SK-N-SH treated with all-trans-retinoic acid at 6 μM for 48 hours (cell line): Measurements from ENCODE around the gene KCTD13.

ENCODE experiments used
- ATAC-seq: fragments of 200-7000 bp; cut with Tn5 transposase; 3 replicates; pipeline ENCODE4 v1.9.1; 2020; ENCODE audit warnings: mild to moderate bottlenecking, moderate library complexity
- CSDC2 ChIP-seq: fragments of 250-450 bp; sonication (Bioruptor Pico); IDR thresholded peaks from 2 replicates; pipeline ENCODE4 v1.5.0; 2020; ENCODE audit warnings: mild to moderate bottlenecking, moderate library complexity
- GLIS3 ChIP-seq: fragments of 250-450 bp; sonication (Bioruptor Pico); IDR thresholded peaks from 2 replicates; pipeline ENCODE4 v1.5.0; 2020; ENCODE audit warnings: mild to moderate bottlenecking, moderate library complexity
- ISL1 ChIP-seq: fragments of 250-450 bp; sonication (Bioruptor Pico); IDR thresholded peaks from 2 replicates; pipeline ENCODE4 v2.1.2; 2022; ENCODE audit warnings: mild to moderate bottlenecking, moderate library complexity
- OSR1 ChIP-seq: fragments of 250-450 bp; sonication (Bioruptor Pico); IDR thresholded peaks from 2 replicates; pipeline ENCODE4 v1.8.0; 2022; ENCODE audit warnings: moderate library complexity, mild to moderate bottlenecking, inconsistent platforms
- SNAI2 ChIP-seq: fragments of 250-450 bp; sonication (Bioruptor Pico); IDR thresholded peaks from 2 replicates; pipeline ENCODE4 v1.5.0; 2020; ENCODE audit warnings: mild to moderate bottlenecking, moderate library complexity
- ZC3H10 ChIP-seq: fragments of 250-450 bp; sonication (Bioruptor Pico); IDR thresholded peaks from 2 replicates; pipeline ENCODE4 v1.5.1; 2021; ENCODE audit warnings: mild to moderate bottlenecking, moderate library complexity
- ZFP30 ChIP-seq: fragments of 450-650 bp; formaldehyde crosslinking; IDR thresholded peaks from 2 replicates; pipeline ENCODE4 v1.5.0; 2022; ENCODE audit warnings: mild to moderate bottlenecking, moderate library complexity
- ZNF8 ChIP-seq: fragments of 450-650 bp; formaldehyde crosslinking; IDR thresholded peaks from 2 replicates; pipeline ENCODE4 v1.5.0; 2020; ENCODE audit warnings: mild to moderate bottlenecking, moderate library complexity
- TF ChIP-seq, protein P1 (sequence below): fragments of 250-450 bp; sonication (Bioruptor Pico); IDR thresholded peaks from 2 replicates; pipeline ENCODE4 v1.8.0; 2021; ENCODE audit warnings: low read depth, mild to moderate bottlenecking, moderate library complexity, borderline replicate concordance
- TF ChIP-seq, protein P2 (sequence below): fragments of 250-450 bp; sonication (Bioruptor Pico); IDR thresholded peaks from 2 replicates; pipeline ENCODE4 v1.5.0; 2020; ENCODE audit warnings: mild to moderate bottlenecking, moderate library complexity
- TF ChIP-seq, protein P3 (sequence below): fragments of 250-450 bp; sonication (Bioruptor Pico); IDR thresholded peaks from 2 replicates; pipeline ENCODE4 v1.8.0; 2020; ENCODE audit warnings: mild to moderate bottlenecking, moderate library complexity, borderline replicate concordance
- TF ChIP-seq, protein P4 (sequence below): fragments of 250-450 bp; sonication (Bioruptor Pico); IDR thresholded peaks from 2 replicates; pipeline ENCODE4 v1.5.1; 2020; ENCODE audit warnings: low read depth, mild to moderate bottlenecking, moderate library complexity

KCTD13 gene

DNA sequence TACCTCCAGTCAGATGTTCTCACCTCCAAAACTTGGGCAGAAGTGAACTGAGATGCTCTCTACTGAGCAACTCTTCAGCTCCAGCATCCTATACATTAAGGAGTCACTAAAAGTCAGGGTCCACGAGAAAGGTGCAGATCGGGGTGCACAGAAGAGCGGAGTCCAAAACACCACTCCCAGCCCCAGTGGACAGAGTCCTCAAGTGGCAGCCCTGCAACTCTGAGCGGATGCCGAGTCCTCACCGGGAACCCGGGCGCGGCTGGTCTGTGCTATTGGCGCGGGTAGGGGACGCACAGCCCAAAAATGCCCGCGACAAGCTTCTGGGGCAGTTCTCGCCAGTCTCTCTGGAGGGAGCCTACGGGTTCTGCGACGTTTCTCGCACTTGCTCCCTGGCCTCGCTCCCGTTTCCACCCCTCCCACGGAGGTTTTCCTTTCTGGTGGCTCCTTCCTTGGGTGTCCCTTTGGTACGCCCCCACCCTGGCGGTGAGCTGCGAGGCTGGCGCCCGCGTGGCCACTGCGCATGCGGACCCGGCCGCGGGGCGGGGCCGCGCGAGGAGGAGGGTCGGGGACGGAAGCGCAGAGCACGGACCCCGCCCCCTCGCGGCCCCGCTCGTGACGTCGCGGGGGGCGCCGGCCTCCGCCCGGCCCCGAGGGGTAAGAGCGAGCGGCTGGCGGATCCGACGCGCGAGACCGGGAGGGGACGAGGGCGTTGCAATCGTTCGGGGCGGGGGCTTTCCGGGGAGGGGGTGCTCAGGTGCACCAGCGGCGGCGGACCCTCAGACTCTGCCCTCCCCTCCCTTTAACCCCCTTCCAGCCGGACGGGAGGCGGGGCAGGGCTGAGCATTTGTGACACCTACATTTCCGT lies 35.7 kb upstream of the KCTD13 start, which contains the start of gene TMEM219:
TMEM219 (plus strand) TSS at position 601 of the 865 bp plus-strand sequence. CDS start 1,065 bp downstream, outside the sequence.
- peak; percentile 95 for ATAC-seq
- TF ChIP-seq, protein P1, sequence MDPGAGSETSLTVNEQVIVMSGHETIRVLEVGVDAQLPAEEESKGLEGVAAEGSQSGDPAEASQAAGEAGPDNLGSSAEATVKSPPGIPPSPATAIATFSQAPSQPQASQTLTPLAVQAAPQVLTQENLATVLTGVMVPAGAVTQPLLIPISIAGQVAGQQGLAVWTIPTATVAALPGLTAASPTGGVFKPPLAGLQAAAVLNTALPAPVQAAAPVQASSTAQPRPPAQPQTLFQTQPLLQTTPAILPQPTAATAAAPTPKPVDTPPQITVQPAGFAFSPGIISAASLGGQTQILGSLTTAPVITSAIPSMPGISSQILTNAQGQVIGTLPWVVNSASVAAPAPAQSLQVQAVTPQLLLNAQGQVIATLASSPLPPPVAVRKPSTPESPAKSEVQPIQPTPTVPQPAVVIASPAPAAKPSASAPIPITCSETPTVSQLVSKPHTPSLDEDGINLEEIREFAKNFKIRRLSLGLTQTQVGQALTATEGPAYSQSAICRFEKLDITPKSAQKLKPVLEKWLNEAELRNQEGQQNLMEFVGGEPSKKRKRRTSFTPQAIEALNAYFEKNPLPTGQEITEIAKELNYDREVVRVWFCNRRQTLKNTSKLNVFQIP (CRISPR knock-in tag), result no peak
- TF ChIP-seq ZNF8 (peak; percentile 67; the same call in 1 of the 2 replicates), GLIS3 (CRISPR knock-in tag) (no peak), OSR1 (CRISPR knock-in tag) (no peak), SNAI2 (CRISPR knock-in tag) (no peak)
- TF ChIP-seq, protein P2, sequence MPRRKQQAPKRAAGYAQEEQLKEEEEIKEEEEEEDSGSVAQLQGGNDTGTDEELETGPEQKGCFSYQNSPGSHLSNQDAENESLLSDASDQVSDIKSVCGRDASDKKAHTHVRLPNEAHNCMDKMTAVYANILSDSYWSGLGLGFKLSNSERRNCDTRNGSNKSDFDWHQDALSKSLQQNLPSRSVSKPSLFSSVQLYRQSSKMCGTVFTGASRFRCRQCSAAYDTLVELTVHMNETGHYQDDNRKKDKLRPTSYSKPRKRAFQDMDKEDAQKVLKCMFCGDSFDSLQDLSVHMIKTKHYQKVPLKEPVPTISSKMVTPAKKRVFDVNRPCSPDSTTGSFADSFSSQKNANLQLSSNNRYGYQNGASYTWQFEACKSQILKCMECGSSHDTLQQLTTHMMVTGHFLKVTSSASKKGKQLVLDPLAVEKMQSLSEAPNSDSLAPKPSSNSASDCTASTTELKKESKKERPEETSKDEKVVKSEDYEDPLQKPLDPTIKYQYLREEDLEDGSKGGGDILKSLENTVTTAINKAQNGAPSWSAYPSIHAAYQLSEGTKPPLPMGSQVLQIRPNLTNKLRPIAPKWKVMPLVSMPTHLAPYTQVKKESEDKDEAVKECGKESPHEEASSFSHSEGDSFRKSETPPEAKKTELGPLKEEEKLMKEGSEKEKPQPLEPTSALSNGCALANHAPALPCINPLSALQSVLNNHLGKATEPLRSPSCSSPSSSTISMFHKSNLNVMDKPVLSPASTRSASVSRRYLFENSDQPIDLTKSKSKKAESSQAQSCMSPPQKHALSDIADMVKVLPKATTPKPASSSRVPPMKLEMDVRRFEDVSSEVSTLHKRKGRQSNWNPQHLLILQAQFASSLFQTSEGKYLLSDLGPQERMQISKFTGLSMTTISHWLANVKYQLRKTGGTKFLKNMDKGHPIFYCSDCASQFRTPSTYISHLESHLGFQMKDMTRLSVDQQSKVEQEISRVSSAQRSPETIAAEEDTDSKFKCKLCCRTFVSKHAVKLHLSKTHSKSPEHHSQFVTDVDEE, result peak; percentile 10; the same call in 1 of the 2 replicates
- TF ChIP-seq, protein P3, sequence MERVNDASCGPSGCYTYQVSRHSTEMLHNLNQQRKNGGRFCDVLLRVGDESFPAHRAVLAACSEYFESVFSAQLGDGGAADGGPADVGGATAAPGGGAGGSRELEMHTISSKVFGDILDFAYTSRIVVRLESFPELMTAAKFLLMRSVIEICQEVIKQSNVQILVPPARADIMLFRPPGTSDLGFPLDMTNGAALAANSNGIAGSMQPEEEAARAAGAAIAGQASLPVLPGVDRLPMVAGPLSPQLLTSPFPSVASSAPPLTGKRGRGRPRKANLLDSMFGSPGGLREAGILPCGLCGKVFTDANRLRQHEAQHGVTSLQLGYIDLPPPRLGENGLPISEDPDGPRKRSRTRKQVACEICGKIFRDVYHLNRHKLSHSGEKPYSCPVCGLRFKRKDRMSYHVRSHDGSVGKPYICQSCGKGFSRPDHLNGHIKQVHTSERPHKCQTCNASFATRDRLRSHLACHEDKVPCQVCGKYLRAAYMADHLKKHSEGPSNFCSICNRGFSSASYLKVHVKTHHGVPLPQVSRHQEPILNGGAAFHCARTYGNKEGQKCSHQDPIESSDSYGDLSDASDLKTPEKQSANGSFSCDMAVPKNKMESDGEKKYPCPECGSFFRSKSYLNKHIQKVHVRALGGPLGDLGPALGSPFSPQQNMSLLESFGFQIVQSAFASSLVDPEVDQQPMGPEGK (CRISPR knock-in tag), result peak; percentile 33; the same call in 1 of the 2 replicates
- TF ChIP-seq, protein P4, sequence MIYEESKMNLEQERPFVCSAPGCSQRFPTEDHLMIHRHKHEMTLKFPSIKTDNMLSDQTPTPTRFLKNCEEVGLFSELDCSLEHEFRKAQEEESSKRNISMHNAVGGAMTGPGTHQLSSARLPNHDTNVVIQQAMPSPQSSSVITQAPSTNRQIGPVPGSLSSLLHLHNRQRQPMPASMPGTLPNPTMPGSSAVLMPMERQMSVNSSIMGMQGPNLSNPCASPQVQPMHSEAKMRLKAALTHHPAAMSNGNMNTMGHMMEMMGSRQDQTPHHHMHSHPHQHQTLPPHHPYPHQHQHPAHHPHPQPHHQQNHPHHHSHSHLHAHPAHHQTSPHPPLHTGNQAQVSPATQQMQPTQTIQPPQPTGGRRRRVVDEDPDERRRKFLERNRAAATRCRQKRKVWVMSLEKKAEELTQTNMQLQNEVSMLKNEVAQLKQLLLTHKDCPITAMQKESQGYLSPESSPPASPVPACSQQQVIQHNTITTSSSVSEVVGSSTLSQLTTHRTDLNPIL, result no peak

DNA sequence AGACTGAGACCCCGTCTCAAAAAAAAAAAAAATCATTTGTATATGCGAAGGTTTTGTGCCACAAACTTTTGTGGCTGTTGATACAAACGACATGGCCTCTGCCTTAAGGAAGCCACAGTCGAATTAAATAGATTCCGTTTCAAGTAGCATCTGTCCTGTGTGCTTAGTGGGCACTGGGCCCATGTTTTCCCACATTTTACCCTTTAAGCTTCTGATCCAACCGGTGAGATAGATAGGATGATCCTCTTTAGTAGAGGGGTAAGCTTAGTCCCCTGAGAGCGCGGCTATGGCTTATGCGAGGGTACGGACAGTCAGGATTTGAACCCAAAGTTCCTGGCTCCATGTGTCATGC lies 35.1 kb upstream of the KCTD13 start:
- TF ChIP-seq, protein P2, result no peak
- TF ChIP-seq OSR1 (CRISPR knock-in tag), result no peak
- TF ChIP-seq CSDC2 (CRISPR knock-in tag), result no peak
- no peak for TF ChIP-seq GLIS3 (CRISPR knock-in tag)
- TF ChIP-seq, protein P1 (CRISPR knock-in tag), result no peak
- TF ChIP-seq ZNF8, result no peak
- TF ChIP-seq, protein P4, result no peak
- no peak for TF ChIP-seq ZC3H10 (CRISPR knock-in tag)
- TF ChIP-seq SNAI2 (CRISPR knock-in tag), result no peak
- TF ChIP-seq ISL1 (CRISPR knock-in tag), result no peak
- TF ChIP-seq ZFP30 (CRISPR knock-in tag), result no peak
- no peak for ATAC-seq
